C4-2B (cell line): ENCODE measurements around the gene TTC13.

Source experiments
- CTCF ChIP-seq: fragments of 450-650 bp; conservative IDR thresholded peaks from 2 replicates; pipeline ENCODE4 v1.5.1; 2017; ENCODE audit warnings: mild to moderate bottlenecking
- ZFX ChIP-seq: fragments of 450-650 bp; IDR thresholded peaks from 2 replicates; pipeline ENCODE4 v1.6.1; 2017

- TF ChIP-seq CTCF (no peak), ZFX (no peak)
Observed at GRCh38 chr1:231016234-231016633, 37.6 kb upstream of the TTC13 start.
